ENCODE results near the gene KIF16B.

Gene KIF16B

DNA sequence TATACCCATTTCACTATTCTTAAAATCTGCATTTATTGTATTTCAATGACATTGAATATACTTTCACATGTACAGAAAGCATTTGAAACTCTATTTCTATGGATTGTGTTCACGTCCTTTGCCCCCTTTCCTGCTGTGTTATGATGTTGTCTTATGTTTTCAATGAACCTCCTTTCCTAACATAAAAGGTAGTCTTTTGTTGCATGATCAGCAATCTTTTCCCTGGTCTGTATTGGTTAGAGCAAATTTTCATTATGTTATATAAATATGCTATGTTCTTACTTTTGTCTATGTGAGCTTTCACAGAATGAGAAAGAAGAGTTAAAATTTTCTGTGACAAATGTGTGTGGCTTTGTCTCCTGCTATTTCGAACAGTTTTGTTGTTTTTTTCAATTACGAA lies 73.1 kb downstream of the KIF16B start:
- no peak for DNase-seq (ENCODE audit: low read depth in 1 of 2, low spot score in 1 of 2)
- no peak overlapping the region for H3K27ac ChIP-seq (replicated peaks)
- H3K27me3 ChIP-seq (ENCODE audit: insufficient read depth, poor library complexity, severe bottlenecking): no peaks in the 10 kb centered on the region
- no peak overlapping the region for H3K4me3 ChIP-seq (replicated peaks; ENCODE audit: insufficient read depth, low read length)
- TF ChIP-seq SPI1 (IDR thresholded peaks at IDR 0.05; ENCODE audit: borderline replicate concordance, low read depth): no peak
- TF ChIP-seq POLR2AphosphoS5 (IDR thresholded peaks at IDR 0.05; ENCODE audit: low read depth): no peak

DNA sequence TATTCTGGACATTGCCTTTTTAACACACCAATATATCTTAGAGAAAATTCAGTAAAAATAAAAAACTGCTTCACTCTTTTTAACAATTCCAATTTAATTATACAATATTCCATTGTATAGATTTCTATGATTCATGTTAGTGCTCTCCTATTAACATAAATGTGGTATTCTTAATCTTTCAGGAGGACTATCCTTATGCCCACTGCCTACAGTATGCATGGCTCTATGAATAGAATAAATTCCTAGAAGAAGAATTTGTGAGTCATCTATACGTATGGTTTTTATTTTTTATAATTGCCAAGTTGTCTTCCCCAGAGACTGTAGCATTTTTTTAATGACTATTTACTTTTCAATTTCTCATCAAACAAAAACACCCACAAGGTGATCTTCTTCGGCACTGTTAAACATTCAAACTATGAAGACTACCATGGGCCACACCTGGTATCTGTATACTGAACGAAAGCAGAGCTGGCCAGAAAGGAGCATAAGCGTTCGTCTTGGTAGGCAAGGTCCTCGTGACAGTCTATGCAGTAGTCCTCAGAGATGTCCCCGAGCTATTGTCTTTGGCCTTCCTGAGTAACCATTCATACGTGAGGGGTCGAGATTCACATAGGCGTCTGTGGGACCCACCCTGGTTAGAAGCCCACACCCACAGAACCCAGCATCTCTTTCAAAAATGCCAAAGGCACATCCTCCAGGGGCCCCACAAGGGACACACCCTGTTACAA lies 74.6 kb downstream of the KIF16B start:
- no peak for DNase-seq (ENCODE audit: low read depth in 1 of 2, low spot score in 1 of 2)
- no peaks in the 10 kb centered on the region for H3K27me3 ChIP-seq (ENCODE audit: insufficient read depth, poor library complexity, severe bottlenecking)
- TF ChIP-seq, protein P1, sequence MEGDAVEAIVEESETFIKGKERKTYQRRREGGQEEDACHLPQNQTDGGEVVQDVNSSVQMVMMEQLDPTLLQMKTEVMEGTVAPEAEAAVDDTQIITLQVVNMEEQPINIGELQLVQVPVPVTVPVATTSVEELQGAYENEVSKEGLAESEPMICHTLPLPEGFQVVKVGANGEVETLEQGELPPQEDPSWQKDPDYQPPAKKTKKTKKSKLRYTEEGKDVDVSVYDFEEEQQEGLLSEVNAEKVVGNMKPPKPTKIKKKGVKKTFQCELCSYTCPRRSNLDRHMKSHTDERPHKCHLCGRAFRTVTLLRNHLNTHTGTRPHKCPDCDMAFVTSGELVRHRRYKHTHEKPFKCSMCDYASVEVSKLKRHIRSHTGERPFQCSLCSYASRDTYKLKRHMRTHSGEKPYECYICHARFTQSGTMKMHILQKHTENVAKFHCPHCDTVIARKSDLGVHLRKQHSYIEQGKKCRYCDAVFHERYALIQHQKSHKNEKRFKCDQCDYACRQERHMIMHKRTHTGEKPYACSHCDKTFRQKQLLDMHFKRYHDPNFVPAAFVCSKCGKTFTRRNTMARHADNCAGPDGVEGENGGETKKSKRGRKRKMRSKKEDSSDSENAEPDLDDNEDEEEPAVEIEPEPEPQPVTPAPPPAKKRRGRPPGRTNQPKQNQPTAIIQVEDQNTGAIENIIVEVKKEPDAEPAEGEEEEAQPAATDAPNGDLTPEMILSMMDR (IDR thresholded peaks at IDR 0.05; ENCODE audit: insufficient read depth, low read length): no peak
- TF ChIP-seq GABPA (IDR thresholded peaks at IDR 0.05; ENCODE audit: low read depth) (no peak), POLR2AphosphoS5 (IDR thresholded peaks at IDR 0.05; ENCODE audit: low read depth) (no peak), SPI1 (IDR thresholded peaks at IDR 0.05; ENCODE audit: borderline replicate concordance, low read depth) (no peak)
- TF ChIP-seq, protein P2, sequence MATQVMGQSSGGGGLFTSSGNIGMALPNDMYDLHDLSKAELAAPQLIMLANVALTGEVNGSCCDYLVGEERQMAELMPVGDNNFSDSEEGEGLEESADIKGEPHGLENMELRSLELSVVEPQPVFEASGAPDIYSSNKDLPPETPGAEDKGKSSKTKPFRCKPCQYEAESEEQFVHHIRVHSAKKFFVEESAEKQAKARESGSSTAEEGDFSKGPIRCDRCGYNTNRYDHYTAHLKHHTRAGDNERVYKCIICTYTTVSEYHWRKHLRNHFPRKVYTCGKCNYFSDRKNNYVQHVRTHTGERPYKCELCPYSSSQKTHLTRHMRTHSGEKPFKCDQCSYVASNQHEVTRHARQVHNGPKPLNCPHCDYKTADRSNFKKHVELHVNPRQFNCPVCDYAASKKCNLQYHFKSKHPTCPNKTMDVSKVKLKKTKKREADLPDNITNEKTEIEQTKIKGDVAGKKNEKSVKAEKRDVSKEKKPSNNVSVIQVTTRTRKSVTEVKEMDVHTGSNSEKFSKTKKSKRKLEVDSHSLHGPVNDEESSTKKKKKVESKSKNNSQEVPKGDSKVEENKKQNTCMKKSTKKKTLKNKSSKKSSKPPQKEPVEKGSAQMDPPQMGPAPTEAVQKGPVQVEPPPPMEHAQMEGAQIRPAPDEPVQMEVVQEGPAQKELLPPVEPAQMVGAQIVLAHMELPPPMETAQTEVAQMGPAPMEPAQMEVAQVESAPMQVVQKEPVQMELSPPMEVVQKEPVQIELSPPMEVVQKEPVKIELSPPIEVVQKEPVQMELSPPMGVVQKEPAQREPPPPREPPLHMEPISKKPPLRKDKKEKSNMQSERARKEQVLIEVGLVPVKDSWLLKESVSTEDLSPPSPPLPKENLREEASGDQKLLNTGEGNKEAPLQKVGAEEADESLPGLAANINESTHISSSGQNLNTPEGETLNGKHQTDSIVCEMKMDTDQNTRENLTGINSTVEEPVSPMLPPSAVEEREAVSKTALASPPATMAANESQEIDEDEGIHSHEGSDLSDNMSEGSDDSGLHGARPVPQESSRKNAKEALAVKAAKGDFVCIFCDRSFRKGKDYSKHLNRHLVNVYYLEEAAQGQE (IDR thresholded peaks at IDR 0.05; ENCODE audit: insufficient replicate concordance, low read depth): no peak
- H3K4me3 ChIP-seq (replicated peaks; ENCODE audit: insufficient read depth, low read length): no peak overlapping the region
- no peak overlapping the region for H3K27ac ChIP-seq (replicated peaks)

DNA sequence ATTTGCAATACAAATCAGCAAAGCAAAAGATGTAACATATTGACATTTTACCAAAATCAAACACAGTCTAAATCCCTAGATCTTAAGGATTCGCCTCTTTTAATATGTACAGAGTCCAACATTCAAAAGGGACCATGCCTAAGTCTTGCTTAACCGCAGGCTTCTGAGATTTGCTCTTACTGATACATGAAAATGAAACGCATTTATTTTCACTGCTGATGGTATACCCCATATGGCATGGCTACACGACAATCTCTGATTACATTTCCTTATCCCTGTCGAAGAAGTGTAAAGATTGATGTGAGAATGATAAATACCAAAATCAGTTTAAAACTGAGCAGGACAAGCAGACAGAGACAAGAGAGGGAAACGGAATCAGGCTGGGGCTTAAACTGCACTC lies 75.4 kb downstream of the KIF16B start:
- Histone ChIP-seq H3K27ac (replicated peaks) (no peak overlapping the region), H3K4me3 (replicated peaks; ENCODE audit: insufficient read depth, low read length) (no peak overlapping the region), H3K27me3 (ENCODE audit: insufficient read depth, poor library complexity, severe bottlenecking) (no peaks in the 10 kb centered on the region)
- TF ChIP-seq, protein P2 (IDR thresholded peaks at IDR 0.05; ENCODE audit: insufficient replicate concordance, low read depth): no peak
- TF ChIP-seq SPI1 (IDR thresholded peaks at IDR 0.05; ENCODE audit: borderline replicate concordance, low read depth) (no peak), POLR2AphosphoS5 (IDR thresholded peaks at IDR 0.05; ENCODE audit: low read depth) (no peak), GABPA (IDR thresholded peaks at IDR 0.05; ENCODE audit: low read depth) (no peak)
- TF ChIP-seq, protein P1 (IDR thresholded peaks at IDR 0.05; ENCODE audit: insufficient read depth, low read length): no peak
- DNase-seq (ENCODE audit: low read depth in 1 of 2, low spot score in 1 of 2): no peak

DNA sequence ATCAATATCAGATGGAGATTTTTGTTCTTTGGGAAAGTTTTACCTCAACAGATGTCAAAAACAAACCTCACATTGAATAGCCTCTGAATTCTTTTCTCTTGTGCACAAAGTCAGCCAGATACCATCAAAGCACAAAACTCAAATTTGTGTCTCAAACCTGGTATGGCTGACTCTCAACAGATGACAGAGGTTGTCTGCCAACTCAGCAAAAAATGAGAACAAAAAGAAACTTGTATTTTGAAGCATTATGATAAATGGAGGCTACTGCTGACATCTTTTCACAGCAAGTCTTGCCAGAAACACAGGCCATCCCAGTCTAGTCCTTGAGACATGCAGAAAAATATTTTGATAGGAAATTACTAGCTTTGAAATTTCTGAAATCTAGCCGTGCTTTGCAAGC lies 79.8 kb downstream of the KIF16B start:
- TF ChIP-seq SPI1 (IDR thresholded peaks at IDR 0.05; ENCODE audit: borderline replicate concordance, low read depth): no peak
- Histone ChIP-seq H3K4me3 (replicated peaks; ENCODE audit: insufficient read depth, low read length) (no peak overlapping the region), H3K27me3 (ENCODE audit: insufficient read depth, poor library complexity, severe bottlenecking) (no peaks in the 10 kb centered on the region), H3K27ac (replicated peaks) (no peak overlapping the region)
- DNase-seq (ENCODE audit: low read depth in 1 of 2, low spot score in 1 of 2): no peak
